ENCODE measurements around the gene RICTOR. TPM values are rescaled to one million over a fixed set of nuclear protein-coding genes. Genes with fewer than 3 reads are reported as not detected.

RICTOR gene
- total RNA-seq, 2 donors from 2014 or later, result 21.5 to 36.8 TPM

GRCh38 chr5:39100301-39100850 is 26.2 kb upstream of the RICTOR start:
- Histone ChIP-seq H3K27ac (no peak overlapping the region), H3K36me3 (no peaks in the 10 kb centered on the region), H3K27me3 (replicated peaks; ENCODE audit: insufficient read depth) (no peaks in the 10 kb centered on the region), H3K4me1 (replicated peaks) (no peaks in the 10 kb centered on the region), H3K9me3 (no peaks in the 10 kb centered on the region), H3K4me3 (no peak overlapping the region)
- no peak for DNase-seq (ENCODE audit: low spot score)
- 80% methylated on average over 6 of the region's 6 CpGs for WGBS
- intact Hi-C loops (cut with DNase I), result no loop called here
- TF ChIP-seq POLR2AphosphoS5 (IDR thresholded peaks at IDR 0.05), result no peak
- TF ChIP-seq POLR2A (IDR thresholded peaks at IDR 0.05), result no peak
- no peak for TF ChIP-seq CTCF (IDR thresholded peaks at IDR 0.05)

GRCh38 chr5:39099831-39100230 is 25.6 kb upstream of the RICTOR start:
- no peaks in the 10 kb centered on the region for H3K27me3 ChIP-seq (replicated peaks; ENCODE audit: insufficient read depth)
- H3K27ac ChIP-seq, result no peak overlapping the region
- intact Hi-C loops (cut with DNase I), result no loop called here
- H3K4me1 ChIP-seq (replicated peaks), result no peaks in the 10 kb centered on the region
- TF ChIP-seq CTCF (IDR thresholded peaks at IDR 0.05) (no peak), POLR2A (IDR thresholded peaks at IDR 0.05) (no peak), POLR2AphosphoS5 (IDR thresholded peaks at IDR 0.05) (no peak)
- H3K4me3 ChIP-seq, result no peak overlapping the region
- no peaks in the 10 kb centered on the region for H3K9me3 ChIP-seq
- no peaks in the 10 kb centered on the region for H3K36me3 ChIP-seq
- DNase-seq (ENCODE audit: low spot score), result no peak

GRCh38 chr5:39093352-39093751 is 19.2 kb upstream of the RICTOR start:
- DNase-seq (ENCODE audit: low spot score), result no peak
- Histone ChIP-seq H3K9me3 (no peaks in the 10 kb centered on the region), H3K27ac (no peak overlapping the region), H3K4me1 (replicated peaks) (no peaks in the 10 kb centered on the region), H3K36me3 (no peaks in the 10 kb centered on the region), H3K4me3 (no peak overlapping the region), H3K27me3 (replicated peaks; ENCODE audit: insufficient read depth) (no peaks in the 10 kb centered on the region)
- no peak for TF ChIP-seq CTCF (IDR thresholded peaks at IDR 0.05)
- no peak for TF ChIP-seq POLR2AphosphoS5 (IDR thresholded peaks at IDR 0.05)
- no peak for TF ChIP-seq POLR2A (IDR thresholded peaks at IDR 0.05)
- intact Hi-C loops (cut with DNase I), result no loop called here
- WGBS, result 48% methylated on average over 1 of the region's 1 CpG

- intact Hi-C loops (cut with DNase I), result no loop called here
- Histone ChIP-seq H3K9me3 (no peaks in the 10 kb centered on the region), H3K4me3 (no peak overlapping the region), H3K36me3 (no peaks in the 10 kb centered on the region), H3K4me1 (replicated peaks) (no peaks in the 10 kb centered on the region), H3K27me3 (replicated peaks; ENCODE audit: insufficient read depth) (no peaks in the 10 kb centered on the region), H3K27ac (no peak overlapping the region)
- DNase-seq (ENCODE audit: low spot score), result no peak
- TF ChIP-seq CTCF (IDR thresholded peaks at IDR 0.05) (no peak), POLR2AphosphoS5 (IDR thresholded peaks at IDR 0.05) (no peak), POLR2A (IDR thresholded peaks at IDR 0.05) (no peak)
- WGBS, result 44% methylated on average over 4 of the region's 4 CpGs
Measured at GRCh38 chr5:39092581-39093351, 18.6 kb upstream of the RICTOR start.
